ENCODE measurements around the gene ISCA2. TPM values are rescaled to one million over a fixed set of nuclear protein-coding genes. Genes with fewer than 3 reads are reported as not detected.

The ISCA2 gene
- total RNA-seq, 2 donors from 2014 or later = 20.4 to 22.3 TPM

DNA sequence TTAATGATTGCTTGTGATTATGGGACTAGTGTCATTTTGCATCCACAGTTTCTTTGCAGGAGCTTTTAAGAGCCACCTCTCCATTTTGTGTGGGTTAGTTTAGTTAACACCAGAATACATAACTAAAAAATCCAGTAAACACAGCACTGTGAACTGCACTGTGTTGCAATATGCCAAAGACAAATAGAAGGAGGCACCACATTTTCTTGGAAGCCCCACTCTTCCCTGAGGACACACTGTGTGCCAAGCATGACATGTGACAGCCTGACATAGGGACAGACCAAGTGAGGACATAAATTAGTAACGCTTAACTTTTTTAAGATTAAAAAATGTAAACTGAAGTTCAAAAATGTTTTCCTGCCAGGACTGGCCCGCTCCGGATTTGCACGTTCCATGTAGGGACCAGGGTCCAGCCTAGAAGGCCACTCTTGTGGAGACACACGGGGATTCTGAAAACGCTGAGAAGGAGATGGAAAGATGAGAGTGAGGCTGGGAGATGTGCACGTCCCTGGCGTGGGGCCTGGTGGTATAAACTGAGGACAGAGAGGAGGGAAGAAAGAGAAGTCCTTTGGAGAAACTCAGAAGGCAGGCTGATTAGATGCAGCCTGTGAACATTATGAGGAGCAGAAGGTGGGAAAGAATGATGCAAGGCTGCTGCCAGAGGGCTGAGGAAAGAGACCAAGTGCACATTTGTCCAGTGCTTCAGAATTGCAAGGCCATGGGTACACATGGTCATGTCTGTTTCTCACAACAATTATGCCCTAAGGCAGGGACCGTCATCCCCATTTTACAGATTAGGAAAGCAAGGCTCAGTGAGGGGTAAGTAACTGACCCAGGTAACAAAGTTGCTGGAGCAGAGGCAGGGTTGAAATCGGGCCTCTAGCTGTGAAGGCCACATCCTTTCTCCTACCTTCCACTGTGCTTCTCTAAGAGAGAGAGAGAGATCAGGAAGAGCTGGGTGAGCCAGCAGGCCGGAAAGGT, 45.1 kb downstream of the ISCA2 start:
- Histone ChIP-seq H3K4me3 (no peak overlapping the region), H3K27me3 (no peaks in the 10 kb centered on the region), H3K4me1 (no peaks in the 10 kb centered on the region), H3K9me3 (no peaks in the 10 kb centered on the region), H3K36me3 (no peaks in the 10 kb centered on the region), H3K27ac (no peak overlapping the region)
- DNase-seq (ENCODE audit: low spot score) = no peak
- TF ChIP-seq, protein P1, sequence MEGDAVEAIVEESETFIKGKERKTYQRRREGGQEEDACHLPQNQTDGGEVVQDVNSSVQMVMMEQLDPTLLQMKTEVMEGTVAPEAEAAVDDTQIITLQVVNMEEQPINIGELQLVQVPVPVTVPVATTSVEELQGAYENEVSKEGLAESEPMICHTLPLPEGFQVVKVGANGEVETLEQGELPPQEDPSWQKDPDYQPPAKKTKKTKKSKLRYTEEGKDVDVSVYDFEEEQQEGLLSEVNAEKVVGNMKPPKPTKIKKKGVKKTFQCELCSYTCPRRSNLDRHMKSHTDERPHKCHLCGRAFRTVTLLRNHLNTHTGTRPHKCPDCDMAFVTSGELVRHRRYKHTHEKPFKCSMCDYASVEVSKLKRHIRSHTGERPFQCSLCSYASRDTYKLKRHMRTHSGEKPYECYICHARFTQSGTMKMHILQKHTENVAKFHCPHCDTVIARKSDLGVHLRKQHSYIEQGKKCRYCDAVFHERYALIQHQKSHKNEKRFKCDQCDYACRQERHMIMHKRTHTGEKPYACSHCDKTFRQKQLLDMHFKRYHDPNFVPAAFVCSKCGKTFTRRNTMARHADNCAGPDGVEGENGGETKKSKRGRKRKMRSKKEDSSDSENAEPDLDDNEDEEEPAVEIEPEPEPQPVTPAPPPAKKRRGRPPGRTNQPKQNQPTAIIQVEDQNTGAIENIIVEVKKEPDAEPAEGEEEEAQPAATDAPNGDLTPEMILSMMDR (IDR thresholded peaks at IDR 0.05) = no peak

DNA sequence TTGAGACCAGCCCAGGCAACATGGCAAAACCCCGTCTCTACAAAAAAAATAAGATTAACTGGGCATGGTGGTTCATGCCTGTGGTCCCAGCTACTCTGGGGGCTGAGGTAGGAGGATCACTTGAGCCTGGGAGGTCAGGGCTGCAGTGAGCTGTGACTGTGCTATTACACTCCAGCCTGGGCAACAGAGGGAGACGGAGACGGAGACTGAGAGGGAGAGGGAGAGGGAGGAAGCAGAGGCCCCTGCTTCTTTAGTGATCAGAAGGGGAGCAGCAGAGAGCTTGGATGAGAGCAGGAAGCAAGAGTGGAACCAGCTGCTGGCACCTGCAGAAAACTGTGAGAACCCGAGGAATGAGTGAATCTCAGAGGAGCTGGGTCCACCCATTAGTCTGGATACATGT, 45.9 kb downstream of the ISCA2 start:
- TF ChIP-seq, protein P1 (IDR thresholded peaks at IDR 0.05) = no peak
- no peak overlapping the region for H3K4me3 ChIP-seq
- no peaks in the 10 kb centered on the region for H3K4me1 ChIP-seq
- H3K9me3 ChIP-seq = no peaks in the 10 kb centered on the region
- no peak overlapping the region for H3K27ac ChIP-seq
- no peaks in the 10 kb centered on the region for H3K27me3 ChIP-seq
- DNase-seq (ENCODE audit: low spot score) = no peak
- no peaks in the 10 kb centered on the region for H3K36me3 ChIP-seq

DNA sequence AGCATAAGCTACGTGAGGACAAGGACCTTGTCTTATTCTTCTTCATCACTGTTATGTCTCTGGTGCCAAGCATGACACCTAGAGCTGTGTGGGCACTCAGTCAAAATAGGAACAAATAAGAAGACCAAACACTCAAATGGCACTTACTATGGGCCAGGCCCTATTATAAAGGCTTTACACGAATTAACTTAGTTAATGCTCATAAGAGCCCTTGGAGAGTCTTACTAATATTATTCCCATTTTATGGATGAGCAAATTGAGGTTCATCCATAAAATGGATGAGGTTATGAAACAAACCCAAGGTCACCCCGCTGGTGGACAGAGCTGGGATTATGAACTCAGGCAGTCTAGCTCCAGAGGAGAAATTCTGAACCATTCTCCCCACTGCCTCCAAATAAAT, 47.7 kb downstream of the ISCA2 start:
- DNase-seq (ENCODE audit: low spot score) = no peak
- Histone ChIP-seq H3K4me3 (no peak overlapping the region), H3K4me1 (no peaks in the 10 kb centered on the region), H3K27ac (no peak overlapping the region), H3K9me3 (no peaks in the 10 kb centered on the region), H3K36me3 (no peaks in the 10 kb centered on the region), H3K27me3 (no peaks in the 10 kb centered on the region)
- TF ChIP-seq, protein P1 (IDR thresholded peaks at IDR 0.05) = no peak

DNA sequence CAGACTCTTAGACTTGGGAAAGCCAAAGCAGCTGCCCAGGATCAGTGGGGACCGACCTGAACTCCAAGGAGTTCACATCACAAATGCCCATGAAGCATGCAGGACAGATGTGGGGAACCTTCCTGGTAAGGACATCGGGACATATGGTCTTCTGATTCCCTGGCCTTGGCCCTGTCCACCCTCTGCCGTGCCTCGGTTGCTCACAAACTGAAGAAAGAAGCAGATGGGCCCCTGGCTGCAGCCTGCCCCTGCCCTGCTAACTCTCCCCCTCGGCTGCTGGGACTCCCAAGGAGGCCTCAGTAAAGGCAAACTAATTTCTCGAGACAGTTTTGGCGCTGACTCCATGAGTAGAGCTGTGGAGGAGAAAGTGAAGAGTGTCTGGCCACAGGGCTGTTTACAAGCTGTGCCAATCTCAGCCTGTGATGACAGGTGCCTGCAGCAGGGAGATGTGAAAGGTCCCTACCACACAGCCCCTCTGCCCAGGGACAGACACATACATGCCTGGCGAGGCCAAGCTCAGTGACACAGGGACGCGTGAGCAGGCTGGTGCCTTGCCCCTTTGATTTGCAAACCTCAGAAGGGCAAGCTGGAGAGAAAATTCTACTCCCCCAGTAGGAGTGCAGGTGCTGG, 48.6 kb downstream of the ISCA2 start:
- no peaks in the 10 kb centered on the region for H3K36me3 ChIP-seq
- H3K27ac ChIP-seq = no peak overlapping the region
- TF ChIP-seq, protein P1 (IDR thresholded peaks at IDR 0.05) = no peak
- H3K4me1 ChIP-seq = no peaks in the 10 kb centered on the region
- no peak for DNase-seq (ENCODE audit: low spot score)
- H3K27me3 ChIP-seq = no peaks in the 10 kb centered on the region
- no peaks in the 10 kb centered on the region for H3K9me3 ChIP-seq
- H3K4me3 ChIP-seq = no peak overlapping the region

DNA sequence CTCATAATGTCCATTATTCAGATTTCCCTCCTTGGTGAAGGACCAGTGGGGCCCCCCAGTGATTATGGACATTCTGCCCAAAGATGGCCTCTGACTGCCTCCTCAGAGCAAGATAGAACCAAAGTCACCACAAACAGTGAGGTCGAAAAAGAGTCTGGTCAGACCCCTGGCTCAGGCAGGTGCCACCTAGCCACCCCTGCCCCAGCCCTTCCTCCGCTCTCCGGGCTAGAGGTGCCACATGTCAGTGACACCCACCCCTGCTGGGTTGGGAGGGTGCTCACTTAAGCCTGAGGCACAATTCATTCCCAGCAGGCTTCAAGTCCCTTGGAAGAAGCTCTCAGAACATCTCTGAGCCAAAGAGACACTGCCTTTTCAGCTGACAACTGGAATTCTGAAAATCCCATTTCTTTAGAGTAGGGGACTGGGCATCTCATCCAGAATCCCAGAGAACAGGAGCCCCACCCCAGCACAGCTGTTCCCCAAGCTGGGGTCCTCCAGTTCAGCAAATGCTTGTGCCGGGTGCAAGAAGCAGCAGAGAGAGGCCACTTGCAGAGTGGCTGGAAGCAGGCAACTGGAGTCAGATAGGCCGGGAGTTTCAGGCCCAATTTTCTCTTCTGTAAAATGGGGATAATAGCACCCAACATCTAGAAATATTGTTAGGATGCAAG, 50.3 kb downstream of the ISCA2 start:
- DNase-seq (ENCODE audit: low spot score) = no peak
- TF ChIP-seq, protein P1 (IDR thresholded peaks at IDR 0.05) = no peak
- H3K9me3 ChIP-seq = no peaks in the 10 kb centered on the region
- H3K36me3 ChIP-seq = no peaks in the 10 kb centered on the region
- H3K27me3 ChIP-seq = no peaks in the 10 kb centered on the region
- no peak overlapping the region for H3K27ac ChIP-seq
- no peak overlapping the region for H3K4me3 ChIP-seq
- peaks cover 0 to 7% of the 10 kb centered on the region in 2 donors for H3K4me1 ChIP-seq

Data from right atrium auricular region (tissue), 2 donors.